ENCODE data around the gene TIAM1. TPM values are rescaled to one million over a fixed set of nuclear protein-coding genes. Genes with fewer than 3 reads are reported as not detected.

The TIAM1 gene
- 1 to 10 TPM in 2 of 4 donors, under 1 TPM in 2; 0.66 to 3.5 (median 1.0) TPM for total RNA-seq

- DNase-seq (peak; percentile 35 to 51), ATAC-seq (peak in 1 of 2 donors; percentile 62)
- peak; percentile 27 to 50 for TF ChIP-seq POLR2A (IDR thresholded peaks at IDR 0.05)
- no peak for TF ChIP-seq CTCF (IDR thresholded peaks at IDR 0.05 in 4 of 5, conservative IDR thresholded peaks at IDR 0.05 in 1 of 5)
- Histone ChIP-seq H3K27me3 (peaks cover 0 to 9% (median 0%) of the 10 kb centered on the region in 3 donors), H3K27ac (no peak within 1 kb of the TSS), H3K36me3 (no peaks in the 10 kb centered on the region), H3K9me3 (no peaks in the 10 kb centered on the region), H3K4me1 (no peaks in the 10 kb centered on the region), H3K4me3 (peak within 1 kb of the TSS; percentile 24 to 46 (median 42))
- intact Hi-C loops (cut with DNase I; ENCODE audit: low total_unique reads) (no loop called here), in situ Hi-C loops (cut with MboI; ENCODE audit: low sequenced_read_pairs in 4 of 4) (no loop called here)
Observed at GRCh38 chr21:31343680-31344480, at the start of gene TIAM1. Gene TIAM1, minus strand, starts transcription at chr21:31344261. Its CDS starts 77,289 bp downstream, at chr21:31266972.

- H3K27me3 ChIP-seq, result no peaks in the 10 kb centered on the region
- intact Hi-C loops (cut with DNase I; ENCODE audit: low total_unique reads) (no loop called here), in situ Hi-C loops (cut with MboI; ENCODE audit: low sequenced_read_pairs in 4 of 4) (no loop called here)
- DNase-seq (no peak), ATAC-seq (no peak)
- H3K27ac ChIP-seq, result no peak overlapping the region
- H3K36me3 ChIP-seq, result no peaks in the 10 kb centered on the region
- H3K9me3 ChIP-seq, result no peaks in the 10 kb centered on the region
- no peak overlapping the region for H3K4me3 ChIP-seq
- no peaks in the 10 kb centered on the region for H3K4me1 ChIP-seq
- no peak for TF ChIP-seq CTCF (IDR thresholded peaks at IDR 0.05 in 4 of 5, conservative IDR thresholded peaks at IDR 0.05 in 1 of 5)
- TF ChIP-seq POLR2A (IDR thresholded peaks at IDR 0.05), result no peak
Observed at GRCh38 chr21:31387560-31388186, 43.6 kb upstream of the TIAM1 start.

GRCh38 chr21:31386006-31386405, 41.9 kb upstream of the TIAM1 start:
- in situ Hi-C loops (cut with MboI; ENCODE audit: low sequenced_read_pairs in 4 of 4), result no loop called here
- intact Hi-C loops (cut with DNase I; ENCODE audit: low total_unique reads), result no loop called here
- DNase-seq, result no peak
- ATAC-seq, result no peak
- H3K4me3 ChIP-seq, result no peak overlapping the region
- TF ChIP-seq CTCF (IDR thresholded peaks at IDR 0.05 in 4 of 5, conservative IDR thresholded peaks at IDR 0.05 in 1 of 5), result no peak
- TF ChIP-seq POLR2A (IDR thresholded peaks at IDR 0.05), result no peak
- no peaks in the 10 kb centered on the region for H3K27me3 ChIP-seq
- no peaks in the 10 kb centered on the region for H3K4me1 ChIP-seq
- H3K27ac ChIP-seq, result no peak overlapping the region
- H3K36me3 ChIP-seq, result no peaks in the 10 kb centered on the region
- no peaks in the 10 kb centered on the region for H3K9me3 ChIP-seq

- in situ Hi-C loops (cut with MboI; ENCODE audit: low sequenced_read_pairs in 4 of 4) (no loop called here), intact Hi-C loops (cut with DNase I; ENCODE audit: low total_unique reads) (no loop called here)
Observed at GRCh38 chr21:31383770-31384169, 39.7 kb upstream of the TIAM1 start.

More at GRCh38 chr21:31383770-31384169, 39.7 kb upstream of the TIAM1 start:
- H3K4me1 ChIP-seq, result no peaks in the 10 kb centered on the region
- no peak overlapping the region for H3K4me3 ChIP-seq
- H3K27me3 ChIP-seq, result no peaks in the 10 kb centered on the region
- DNase-seq, result no peak
- TF ChIP-seq CTCF (IDR thresholded peaks at IDR 0.05 in 4 of 5, conservative IDR thresholded peaks at IDR 0.05 in 1 of 5) (no peak), POLR2A (IDR thresholded peaks at IDR 0.05) (no peak)
- H3K27ac ChIP-seq, result no peak overlapping the region
- no peaks in the 10 kb centered on the region for H3K36me3 ChIP-seq
- no peaks in the 10 kb centered on the region for H3K9me3 ChIP-seq
- ATAC-seq, result no peak

Data from gastrocnemius medialis (tissue), 4 donors.